ENCODE data around the gene C18orf32.

GRCh38 chr18:49481317-49481716, 5.7 kb downstream of the C18orf32 start:
- TF ChIP-seq POLR2A (IDR thresholded peaks at IDR 0.05; ENCODE audit: low read depth, low read length) = no peak
- no peak for TF ChIP-seq CUX1 (IDR thresholded peaks at IDR 0.05; ENCODE audit: insufficient replicate concordance, low read depth, low read length)
- TF ChIP-seq FOXK2 (IDR thresholded peaks at IDR 0.05) = no peak
- TF ChIP-seq EZH2 (IDR thresholded peaks at IDR 0.05; ENCODE audit: borderline replicate concordance, control insufficient read depth, low read depth, low read length) = no peak
- no peak for TF ChIP-seq TARDBP (IDR thresholded peaks at IDR 0.05; ENCODE audit: borderline replicate concordance)
- TF ChIP-seq ZNF24 (IDR thresholded peaks at IDR 0.05) = no peak
- no peak for TF ChIP-seq LARP7 (IDR thresholded peaks at IDR 0.05)
- no peak for TF ChIP-seq E2F8 (IDR thresholded peaks at IDR 0.05; ENCODE audit: low read depth, partially characterized antibody)
- TF ChIP-seq REST (IDR thresholded peaks at IDR 0.05; ENCODE audit: low read depth, low read length) = no peak
- no peak for TF ChIP-seq ATF3 (IDR thresholded peaks at IDR 0.05; ENCODE audit: borderline replicate concordance, extremely low read depth, low read depth, low read length)
- TF ChIP-seq ZBTB33 (IDR thresholded peaks at IDR 0.05) = no peak
- TF ChIP-seq CTCF (IDR thresholded peaks at IDR 0.05 in 2 of 3, conservative IDR thresholded peaks at IDR 0.05 in 1 of 3; ENCODE audit: control insufficient read depth in 2 of 3, extremely low read depth in 1 of 3, insufficient read depth in 1 of 3, low read depth in 3 of 3, low read length in 3 of 3) = no peak
- no peak for TF ChIP-seq ETV6 (conservative IDR thresholded peaks at IDR 0.05 in 1 of 2, IDR thresholded peaks at IDR 0.05 in 1 of 2; ENCODE audit: borderline replicate concordance in 1 of 2, low read depth in 1 of 2)
- TF ChIP-seq EP300 (IDR thresholded peaks at IDR 0.05; ENCODE audit: borderline replicate concordance in 1 of 2, control insufficient read depth in 1 of 2, low read depth in 2 of 2, low read length in 2 of 2) = no peak

All from GM12878 (cell line).